Measurements from ENCODE around the gene TREML2.

TREML2 gene

GRCh38 chr6:41176189-41176588, 24.8 kb downstream of the TREML2 start:
- DNase-seq: no peak

GRCh38 chr6:41175084-41175483, 25.9 kb downstream of the TREML2 start:
- no peak for DNase-seq

- DNase-seq: no peak
These were observed 26.3 kb downstream of the TREML2 start for GRCh38 chr6:41174610-41175009.

- DNase-seq: no peak
These were observed 29.0 kb downstream of the TREML2 start for GRCh38 chr6:41171908-41172307.

GRCh38 chr6:41170547-41171160, 30.3 kb downstream of the TREML2 start:
- DNase-seq: no peak

GRCh38 chr6:41167173-41167963, 33.6 kb downstream of the TREML2 start:
- peak in 1 of 2 experiments; percentile 8 for DNase-seq

- no peak for DNase-seq
These were observed 36.3 kb downstream of the TREML2 start for GRCh38 chr6:41164551-41165120.

- no peak for DNase-seq
These were observed 37.6 kb downstream of the TREML2 start for GRCh38 chr6:41163419-41163717.

- DNase-seq: no peak
These were observed 38.1 kb downstream of the TREML2 start, which contains the start of gene TREM2 for GRCh38 chr6:41162687-41163418. Gene TREM2 (minus strand): TSS chr6:41163116. CDS start chr6:41163082, 34 bp downstream.

GRCh38 chr6:41161851-41162552, 38.9 kb downstream of the TREML2 start:
- peak in 1 of 2 experiments; percentile 2 for DNase-seq

GRCh38 chr6:41161380-41161779, 39.6 kb downstream of the TREML2 start:
- DNase-seq: no peak

- DNase-seq: no peak
These were observed 40.0 kb downstream of the TREML2 start for GRCh38 chr6:41160933-41161332.

- DNase-seq: no peak
These were observed 41.4 kb downstream of the TREML2 start for GRCh38 chr6:41159415-41160082.

GRCh38 chr6:41157323-41157722, 43.6 kb downstream of the TREML2 start:
- no peak for DNase-seq

- no peak for DNase-seq
These were observed 44.2 kb downstream of the TREML2 start for GRCh38 chr6:41156771-41157170.

GRCh38 chr6:41156001-41156400, 44.9 kb downstream of the TREML2 start:
- no peak for DNase-seq

GRCh38 chr6:41155132-41155805, 45.7 kb downstream of the TREML2 start:
- DNase-seq: no peak

GRCh38 chr6:41153992-41154625, 46.8 kb downstream of the TREML2 start, which contains the start of gene TREML1:
Gene TREML1 (minus strand): TSS chr6:41154347. CDS start chr6:41154288, 59 bp downstream.
- no peak for DNase-seq

GRCh38 chr6:41153451-41153850, 47.5 kb downstream of the TREML2 start:
- DNase-seq: no peak

GRCh38 chr6:41150671-41151070, 50.3 kb downstream of the TREML2 start:
- no peak for DNase-seq

- DNase-seq: no peak
These were observed 53.0 kb downstream of the TREML2 start for GRCh38 chr6:41147917-41148316.

Data from AML-193 (cell line).